HG02884 (cell line): ENCODE measurements around the gene OR2T29.
"Not testable (repeated sequence)": the region's sequence is repeated elsewhere in the genome, so short reads cannot be mapped to it uniquely, and the experiment has no call there.

Source experiments
- ATAC-seq: cut with Tn5 transposase; IDR thresholded peaks from one replicate; pipeline ENCODE4 v1.9.1; 2021; ENCODE audit warnings: mild to moderate bottlenecking, moderate library complexity; ENCODE audit not compliant: unreplicated experiment

The OR2T29 gene

GRCh38 chr1:248562672-248563071 lies at the start of gene OR2T29:
Gene OR2T29 (minus strand): TSS chr1:248562772. CDS start chr1:248559491, 3,281 bp downstream.
- ATAC-seq, result not testable (repeated sequence)

- ATAC-seq, result no peak
These were observed 49.4 kb upstream of the OR2T29 start for GRCh38 chr1:248611883-248612414.

- ATAC-seq, result no peak
These were observed 47.7 kb upstream of the OR2T29 start for GRCh38 chr1:248610301-248610700.

- ATAC-seq, result no peak
These were observed 36.8 kb upstream of the OR2T29 start for GRCh38 chr1:248599396-248599795.

- no peak for ATAC-seq
These were observed 35.0 kb upstream of the OR2T29 start, which contains the start of gene OR2T10 for GRCh38 chr1:248597589-248597988. Gene OR2T10 (minus strand): TSS chr1:248597700. CDS start chr1:248593768, 3,932 bp downstream.

- ATAC-seq, result no peak
These were observed 34.0 kb upstream of the OR2T29 start for GRCh38 chr1:248596615-248597014.

- no peak for ATAC-seq
These were observed 30.7 kb upstream of the OR2T29 start for GRCh38 chr1:248593226-248593625.

GRCh38 chr1:248592655-248593054 lies 30.1 kb upstream of the OR2T29 start:
- ATAC-seq, result no peak

- ATAC-seq, result no peak
These were observed 27.5 kb upstream of the OR2T29 start for GRCh38 chr1:248590055-248590454.

- no peak for ATAC-seq
These were observed 26.8 kb upstream of the OR2T29 start for GRCh38 chr1:248589334-248589733.

- ATAC-seq, result no peak
These were observed 22.7 kb upstream of the OR2T29 start for GRCh38 chr1:248585266-248585665.

GRCh38 chr1:248576260-248576980 lies 13.8 kb upstream of the OR2T29 start:
- ATAC-seq, result no peak

GRCh38 chr1:248574657-248575056 lies 12.1 kb upstream of the OR2T29 start, which contains the start of gene OR2T34:
Gene OR2T34 (minus strand): TSS chr1:248574757. CDS start chr1:248574757, 0 bp downstream.
- ATAC-seq, result not testable (repeated sequence)

- not testable (repeated sequence) for ATAC-seq
These were observed 11.3 kb upstream of the OR2T29 start for GRCh38 chr1:248573856-248574255.

GRCh38 chr1:248572049-248572448 lies 9.5 kb upstream of the OR2T29 start:
- ATAC-seq, result not testable (repeated sequence)

- ATAC-seq, result not testable (repeated sequence)
These were observed 8.2 kb upstream of the OR2T29 start for GRCh38 chr1:248570811-248571210.

- not testable (repeated sequence) for ATAC-seq
These were observed 6.5 kb upstream of the OR2T29 start for GRCh38 chr1:248569049-248569448.

GRCh38 chr1:248565530-248566373 lies 3.2 kb upstream of the OR2T29 start:
- peak; percentile 68 for ATAC-seq

GRCh38 chr1:248551027-248551426 lies 11.5 kb downstream of the OR2T29 start:
- ATAC-seq, result not testable (repeated sequence)

- not testable (repeated sequence) for ATAC-seq
These were observed 15.2 kb downstream of the OR2T29 start for GRCh38 chr1:248547383-248547782.

- peak; percentile 74 for ATAC-seq
These were observed 25.1 kb downstream of the OR2T29 start for GRCh38 chr1:248537449-248537848.
